Activated CD4-positive, alpha-beta T cell treated with anti-CD3 and anti-CD28 coated beads for 48 hours (primary cell): ENCODE results near the gene CDPF1.
"Not testable (repeated sequence)": the region's sequence is repeated elsewhere in the genome, so short reads cannot be mapped to it uniquely, and the experiment has no call there.

Source experiments
- DNase-seq: peaks from one replicate; pipeline ENCODE4 v3.0.0-alpha.2; 2020

The CDPF1 gene

DNA sequence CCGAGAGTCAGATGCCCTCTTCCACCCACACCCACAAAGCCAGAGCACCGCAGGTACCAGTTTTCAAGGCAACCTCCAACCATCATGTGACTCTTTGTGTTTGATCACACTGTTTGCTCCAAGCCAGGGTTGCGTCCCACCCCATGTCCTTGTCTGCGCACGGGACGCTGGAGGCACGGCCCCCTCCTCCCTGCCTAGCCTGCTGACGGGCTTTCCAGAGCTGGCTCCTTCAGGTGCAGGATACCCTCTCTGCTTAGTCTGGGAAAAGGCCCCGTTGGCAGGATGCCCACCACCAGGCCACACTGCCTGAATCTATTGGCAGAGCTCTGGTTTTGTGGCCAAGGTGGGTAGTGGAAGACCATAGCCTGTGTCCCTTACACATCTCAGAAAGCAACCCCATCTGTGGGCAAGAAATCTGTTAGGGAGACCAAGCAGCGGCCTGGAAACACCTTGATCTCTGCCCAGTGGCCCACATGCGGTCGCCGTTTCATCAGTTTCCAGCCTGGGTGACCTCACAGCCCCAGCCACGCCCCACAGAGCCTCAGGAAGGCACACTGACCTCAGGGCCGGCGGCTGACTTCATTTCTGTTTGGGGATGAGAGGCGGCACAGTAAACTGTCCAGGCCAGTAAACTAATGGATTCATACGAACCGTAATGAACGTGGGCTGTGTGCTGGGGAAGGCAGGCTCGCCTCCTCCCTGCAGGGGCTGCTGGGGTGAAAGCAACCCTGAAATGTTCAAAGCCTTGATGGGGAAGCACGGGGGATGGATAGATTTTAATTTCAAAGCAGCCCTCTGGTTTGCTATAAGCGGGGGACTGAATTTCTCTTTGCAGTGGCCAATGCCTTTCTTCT, 25.8 kb downstream of the CDPF1 start:
- no peak for DNase-seq

- peak; percentile 14 for DNase-seq
Observed at GRCh38 chr22:46220921-46221320, 29.2 kb downstream of the CDPF1 start.

DNA sequence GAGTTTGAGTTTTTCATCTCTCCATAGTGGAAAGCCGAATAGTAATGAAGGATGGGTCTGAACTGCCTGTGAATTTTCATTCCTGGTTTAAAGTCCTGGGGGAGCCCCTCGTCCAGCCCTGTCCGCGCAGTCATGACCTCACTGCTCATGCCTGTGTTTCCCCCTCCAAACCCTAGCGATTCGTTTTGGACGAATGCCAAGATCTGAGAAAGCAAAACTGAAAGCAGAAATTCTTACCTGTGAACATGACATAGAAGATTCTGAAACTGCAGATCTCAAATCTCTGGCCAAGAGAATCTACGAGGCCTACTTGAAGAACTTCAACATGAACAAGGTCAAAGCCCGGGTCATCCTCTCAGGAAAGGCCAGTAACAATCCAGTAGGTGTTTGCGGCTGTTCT, 30.5 kb downstream of the CDPF1 start:
- no peak for DNase-seq

DNA sequence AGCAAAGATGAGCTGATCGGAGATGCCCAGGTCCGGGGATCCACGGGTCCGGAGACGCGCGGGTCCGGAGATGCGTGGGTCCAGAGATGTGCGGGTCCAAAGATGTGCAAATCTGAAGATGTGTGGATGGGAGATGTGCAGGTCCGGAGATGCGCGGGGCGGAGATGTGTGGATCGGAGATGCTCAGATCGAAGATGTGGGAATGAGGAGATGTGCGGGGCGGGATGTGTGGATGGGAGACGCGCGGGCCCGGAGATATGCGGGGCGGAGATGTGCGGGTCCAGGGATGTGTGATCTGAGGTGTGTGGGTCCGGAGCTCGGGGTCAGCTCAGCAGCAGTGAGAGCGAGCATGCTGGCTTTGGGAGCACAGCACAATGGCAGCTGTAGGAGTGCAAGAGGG, 35.5 kb downstream of the CDPF1 start:
- DNase-seq: no peak

DNA sequence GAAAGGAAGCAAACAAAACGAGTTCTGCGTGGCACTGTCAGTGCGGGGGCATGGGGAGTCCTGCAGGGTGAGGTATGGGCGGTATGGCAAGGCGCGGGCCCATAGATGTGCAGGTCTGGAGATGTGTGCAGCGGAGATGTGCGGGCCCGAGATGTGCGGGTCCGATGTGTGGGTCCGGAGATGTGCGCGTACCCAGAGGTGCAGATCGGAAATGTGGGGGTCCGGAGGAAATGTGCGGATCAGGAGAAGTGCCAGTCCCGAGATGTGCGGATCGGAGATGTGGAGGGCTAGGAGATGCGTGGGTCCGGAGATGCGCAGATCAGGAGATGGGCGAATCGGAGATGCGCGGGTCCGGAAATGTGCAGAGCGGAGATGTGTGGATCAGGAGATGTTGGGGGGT, 35.9 kb downstream of the CDPF1 start:
- no peak for DNase-seq

DNA sequence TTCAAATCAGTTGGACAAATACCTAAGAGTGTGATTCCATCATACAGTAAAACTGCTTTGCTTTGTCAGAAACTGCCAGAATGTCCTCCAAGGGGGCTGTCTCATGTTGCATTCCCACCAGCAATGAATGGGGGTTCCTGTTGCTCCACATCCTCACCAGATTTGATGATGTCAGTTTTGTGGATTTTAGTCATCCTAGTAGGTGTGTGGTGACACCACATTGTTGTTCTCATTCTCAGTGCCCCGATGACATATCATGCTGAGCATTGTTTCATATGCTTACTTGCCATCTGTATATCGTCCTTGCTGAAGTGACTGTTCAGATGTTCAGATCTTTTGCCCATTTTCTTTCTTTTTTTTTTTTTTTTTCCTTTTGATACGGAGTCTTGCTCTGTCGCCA, 37.0 kb downstream of the CDPF1 start:
- DNase-seq: peak; percentile 27

- DNase-seq: peak; percentile 12
Observed at GRCh38 chr22:46212195-46212594, 37.9 kb downstream of the CDPF1 start.

DNA sequence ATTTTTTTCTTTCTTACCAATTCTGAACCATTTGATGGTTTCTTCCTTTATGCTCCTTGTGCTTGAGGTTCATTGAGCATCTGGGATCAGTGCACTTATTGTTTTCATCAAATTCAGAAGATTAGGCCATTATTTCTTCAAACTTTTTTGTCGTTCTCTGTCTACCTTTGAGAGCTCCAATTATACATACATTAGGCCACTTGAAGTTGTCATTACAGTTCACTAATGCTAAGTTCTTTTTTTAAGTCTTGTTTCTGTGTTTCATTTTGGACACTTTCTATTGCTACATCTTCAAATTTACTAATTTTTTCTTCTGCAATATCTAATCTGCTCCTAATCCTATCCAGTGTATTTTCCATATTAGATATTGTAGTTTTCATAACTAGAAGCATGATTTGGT, 40.8 kb downstream of the CDPF1 start:
- no peak for DNase-seq

DNA sequence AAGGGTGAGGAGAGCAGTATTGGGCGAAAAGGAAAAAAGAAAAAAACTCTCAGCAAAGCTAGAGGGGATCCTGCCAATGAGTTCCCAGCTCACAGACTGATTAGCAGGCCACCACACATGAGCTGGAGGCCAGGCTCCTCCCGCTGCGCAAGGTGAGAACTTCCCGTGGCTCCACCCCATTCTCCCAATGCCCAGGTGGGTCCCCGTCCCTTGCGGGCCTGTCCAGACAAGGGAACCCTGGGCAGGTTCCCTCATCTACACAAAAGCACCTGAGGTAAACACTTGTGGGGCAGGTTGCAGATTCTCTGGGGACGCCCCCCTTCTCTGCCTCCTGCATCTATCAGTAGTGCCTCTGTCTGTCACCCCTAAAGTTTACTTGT, 46.5 kb downstream of the CDPF1 start:
- no peak for DNase-seq

DNA sequence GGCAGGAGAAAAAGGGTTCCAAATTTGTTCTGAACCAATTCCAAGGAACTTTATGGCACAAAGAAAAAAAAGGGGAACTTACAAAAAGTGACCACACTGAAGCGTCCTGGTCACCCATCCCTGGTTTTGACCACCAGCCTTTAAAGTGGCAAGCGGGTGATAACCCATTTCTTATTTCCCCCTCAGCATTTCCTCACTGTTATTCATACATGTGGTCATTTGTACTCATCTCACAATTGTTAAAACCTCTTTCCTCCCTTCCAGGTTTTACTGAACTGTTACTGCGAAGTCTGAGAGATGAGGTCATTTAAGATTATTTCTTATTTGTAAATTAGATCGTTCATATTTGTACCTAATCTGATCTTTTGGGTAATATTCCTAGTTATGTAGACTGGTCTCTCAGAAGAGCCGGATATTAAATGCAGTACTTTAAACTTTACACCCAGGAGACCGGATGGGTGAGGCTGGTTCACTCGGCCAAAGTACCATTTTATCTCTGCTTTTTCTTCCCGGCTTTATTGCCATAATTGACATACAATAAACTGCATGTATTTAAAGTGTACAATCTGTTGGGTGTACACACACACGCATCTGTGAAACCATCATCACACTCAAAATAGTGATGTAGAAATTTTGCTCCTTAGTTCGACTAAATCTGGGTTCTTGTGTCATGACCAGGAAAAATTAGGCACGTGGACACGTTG, 47.0 kb downstream of the CDPF1 start:
- DNase-seq: no peak

- no peak for DNase-seq
Observed at GRCh38 chr22:46201059-46201757, 48.9 kb downstream of the CDPF1 start.

GRCh38 chr22:46198806-46199205, 51.3 kb downstream of the CDPF1 start:
- DNase-seq: not testable (repeated sequence)

DNA sequence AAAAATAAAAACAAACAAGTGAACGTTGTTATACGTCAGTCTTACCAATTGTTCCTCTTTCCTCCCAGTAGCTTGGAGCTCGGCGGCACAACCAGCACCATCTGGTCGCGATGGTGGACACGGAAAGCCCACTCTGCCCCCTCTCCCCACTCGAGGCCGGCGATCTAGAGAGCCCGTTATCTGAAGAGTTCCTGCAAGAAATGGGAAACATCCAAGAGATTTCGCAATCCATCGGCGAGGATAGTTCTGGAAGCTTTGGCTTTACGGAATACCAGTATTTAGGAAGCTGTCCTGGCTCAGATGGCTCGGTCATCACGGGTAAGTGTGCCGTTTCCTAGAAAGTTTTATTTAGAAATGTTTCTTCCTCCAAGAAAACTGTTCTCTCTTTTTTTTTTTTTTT, 51.8 kb downstream of the CDPF1 start:
- no peak for DNase-seq

- no peak for DNase-seq
Observed at GRCh38 chr22:46196278-46196677, 53.8 kb downstream of the CDPF1 start.

DNA sequence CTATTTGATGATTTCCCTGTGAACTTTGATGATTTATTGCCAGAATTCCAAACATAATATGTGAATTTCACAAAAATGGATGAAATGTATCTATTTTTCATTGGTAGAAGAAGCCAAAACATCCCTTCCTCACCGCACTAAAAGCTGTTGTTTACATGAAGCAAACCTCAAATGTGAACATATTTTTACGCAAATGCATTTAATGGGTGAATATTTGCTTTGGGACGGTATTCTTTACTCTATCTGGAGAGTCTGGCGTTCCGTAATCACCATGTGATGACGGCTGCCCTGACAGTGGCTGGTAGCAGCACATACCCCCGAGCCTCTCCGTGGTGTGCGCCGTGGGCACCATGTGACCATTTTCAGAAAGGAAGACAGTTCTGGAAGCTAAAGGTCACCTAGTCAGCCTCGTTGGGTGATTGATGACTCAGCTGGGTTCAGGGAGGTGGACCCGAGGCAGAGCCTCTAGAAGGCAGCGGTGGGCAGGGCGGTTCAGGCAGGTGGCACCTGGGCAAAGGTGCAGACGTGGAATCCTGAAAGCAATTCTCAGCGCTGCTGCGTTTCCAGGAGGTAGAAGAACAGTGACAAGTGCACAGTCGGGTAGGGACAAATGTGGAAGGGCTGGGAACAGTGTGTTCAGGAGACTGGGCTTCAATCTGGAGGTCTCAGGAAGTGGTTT, 54.5 kb downstream of the CDPF1 start:
- no peak for DNase-seq
